GM12875 (cell line): ENCODE measurements around the gene NUDT22.

ENCODE experiments used
- H3K4me3 ChIP-seq: one replicate; pipeline ENCODE4 v1.5.1; 2011; ENCODE audit warnings: low read depth, low read length, control low read depth
- CTCF ChIP-seq: IDR thresholded peaks from 2 replicates; pipeline ENCODE4 v1.5.1; 2011; ENCODE audit warnings: low read depth, mild to moderate bottlenecking, control low read depth, inconsistent platforms, low read length, moderate library complexity, borderline replicate concordance; ENCODE audit not compliant: insufficient read depth

The NUDT22 gene

GRCh38 chr11:64198511-64198910, 27.6 kb upstream of the NUDT22 start:
- no peak for TF ChIP-seq CTCF
- no peak overlapping the region for H3K4me3 ChIP-seq

GRCh38 chr11:64201543-64201942, 24.5 kb upstream of the NUDT22 start:
- no peak overlapping the region for H3K4me3 ChIP-seq
- TF ChIP-seq CTCF, result no peak

GRCh38 chr11:64202992-64203391, 23.1 kb upstream of the NUDT22 start:
- no peak overlapping the region for H3K4me3 ChIP-seq

GRCh38 chr11:64203421-64204079, 22.5 kb upstream of the NUDT22 start:
- no peak for TF ChIP-seq CTCF
- H3K4me3 ChIP-seq, result no peak overlapping the region

More at GRCh38 chr11:64202992-64203391, 23.1 kb upstream of the NUDT22 start:
- TF ChIP-seq CTCF, result no peak

- TF ChIP-seq CTCF, result no peak
- H3K4me3 ChIP-seq, result no peak overlapping the region
Observed at GRCh38 chr11:64204080-64204440, 22.0 kb upstream of the NUDT22 start.

GRCh38 chr11:64204464-64204989, 21.5 kb upstream of the NUDT22 start:
- peak; percentile 71 for TF ChIP-seq CTCF
- H3K4me3 ChIP-seq, result no peak overlapping the region
